Type B pancreatic cell (in vitro differentiated cells): ENCODE results near the gene SBK3. TPM values are rescaled to one million over a fixed set of nuclear protein-coding genes. Genes with fewer than 3 reads are reported as not detected.
A peak's percentile ranks its signal among the peaks of the same experiment; 100 is the strongest.

Experiments used
- DNase-seq: peaks from one replicate; pipeline ENCODE4 v3.0.0; 2021; ENCODE audit warnings: mixed read lengths; ENCODE audit not compliant: unreplicated experiment; ENCODE audit errors: extremely low spot score
- H3K27ac Mint-ChIP-seq: 2 replicates; pipeline ENCODE4 v1.8.0; 2021; ENCODE audit warnings: mild to moderate bottlenecking, mixed read lengths
- H3K27me3 Mint-ChIP-seq: 2 replicates; pipeline ENCODE4 v1.8.0; 2021; ENCODE audit warnings: mixed read lengths
- H3K36me3 Mint-ChIP-seq: 2 replicates; pipeline ENCODE4 v1.8.0; 2021; ENCODE audit warnings: mixed read lengths
- H3K4me1 Mint-ChIP-seq: one replicate; pipeline ENCODE4 v1.8.0; 2021; ENCODE audit warnings: mixed read lengths; ENCODE audit not compliant: unreplicated experiment
- H3K4me3 Mint-ChIP-seq: 2 replicates; pipeline ENCODE4 v1.8.0; 2021; ENCODE audit warnings: mild to moderate bottlenecking, mixed read lengths
- H3K9me3 Mint-ChIP-seq: 2 replicates; pipeline ENCODE4 v1.8.0; 2021; ENCODE audit warnings: mixed read lengths
- total RNA-seq: library from RNA; stranded (reverse); gene quantifications from 2 replicates; pipeline ENCODE4 v1.2.1, GENCODE V29; 2021; ENCODE audit warnings: low replicate concordance
- TF ChIP-seq, protein P1 (sequence below): fragments of 200-600 bp; sonication (generic); conservative IDR thresholded peaks from 2 replicates; pipeline ENCODE4 v1.5.0; 2021; ENCODE audit warnings: antibody characterized with exemption, mild to moderate bottlenecking

The SBK3 gene
- total RNA-seq, 1 donor from 2014 or later, result 0.24 TPM

DNA sequence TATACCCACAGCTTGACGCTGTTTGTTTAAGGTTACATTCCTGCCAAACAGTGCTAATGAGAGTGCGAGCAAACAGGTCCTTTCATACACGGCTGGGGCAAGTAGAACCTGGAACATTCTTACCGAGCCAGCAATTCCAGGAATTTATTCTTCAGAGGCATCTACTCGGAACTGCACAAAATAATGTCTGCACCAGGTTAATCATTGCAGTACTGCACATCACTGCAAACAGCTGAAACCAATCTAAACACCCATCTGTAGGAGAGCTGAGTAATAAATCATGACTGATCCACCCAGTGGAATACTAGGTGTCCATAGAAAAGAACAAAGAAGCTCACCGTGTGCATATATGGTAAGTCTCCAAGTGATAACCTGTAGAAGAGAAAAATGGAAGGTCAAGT, 36.5 kb upstream of the SBK3 start:
- Mint-ChIP-seq H3K9me3 (no peaks in the 10 kb centered on the region), H3K36me3 (peaks cover 10% of the 10 kb centered on the region), H3K27ac (peak overlapping the region; percentile 82), H3K27me3 (no peaks in the 10 kb centered on the region), H3K4me1 (peaks cover 31% of the 10 kb centered on the region), H3K4me3 (peak overlapping the region; percentile 94)
- DNase-seq, result no peak
- TF ChIP-seq, protein P1, sequence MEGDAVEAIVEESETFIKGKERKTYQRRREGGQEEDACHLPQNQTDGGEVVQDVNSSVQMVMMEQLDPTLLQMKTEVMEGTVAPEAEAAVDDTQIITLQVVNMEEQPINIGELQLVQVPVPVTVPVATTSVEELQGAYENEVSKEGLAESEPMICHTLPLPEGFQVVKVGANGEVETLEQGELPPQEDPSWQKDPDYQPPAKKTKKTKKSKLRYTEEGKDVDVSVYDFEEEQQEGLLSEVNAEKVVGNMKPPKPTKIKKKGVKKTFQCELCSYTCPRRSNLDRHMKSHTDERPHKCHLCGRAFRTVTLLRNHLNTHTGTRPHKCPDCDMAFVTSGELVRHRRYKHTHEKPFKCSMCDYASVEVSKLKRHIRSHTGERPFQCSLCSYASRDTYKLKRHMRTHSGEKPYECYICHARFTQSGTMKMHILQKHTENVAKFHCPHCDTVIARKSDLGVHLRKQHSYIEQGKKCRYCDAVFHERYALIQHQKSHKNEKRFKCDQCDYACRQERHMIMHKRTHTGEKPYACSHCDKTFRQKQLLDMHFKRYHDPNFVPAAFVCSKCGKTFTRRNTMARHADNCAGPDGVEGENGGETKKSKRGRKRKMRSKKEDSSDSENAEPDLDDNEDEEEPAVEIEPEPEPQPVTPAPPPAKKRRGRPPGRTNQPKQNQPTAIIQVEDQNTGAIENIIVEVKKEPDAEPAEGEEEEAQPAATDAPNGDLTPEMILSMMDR, result no peak

DNA sequence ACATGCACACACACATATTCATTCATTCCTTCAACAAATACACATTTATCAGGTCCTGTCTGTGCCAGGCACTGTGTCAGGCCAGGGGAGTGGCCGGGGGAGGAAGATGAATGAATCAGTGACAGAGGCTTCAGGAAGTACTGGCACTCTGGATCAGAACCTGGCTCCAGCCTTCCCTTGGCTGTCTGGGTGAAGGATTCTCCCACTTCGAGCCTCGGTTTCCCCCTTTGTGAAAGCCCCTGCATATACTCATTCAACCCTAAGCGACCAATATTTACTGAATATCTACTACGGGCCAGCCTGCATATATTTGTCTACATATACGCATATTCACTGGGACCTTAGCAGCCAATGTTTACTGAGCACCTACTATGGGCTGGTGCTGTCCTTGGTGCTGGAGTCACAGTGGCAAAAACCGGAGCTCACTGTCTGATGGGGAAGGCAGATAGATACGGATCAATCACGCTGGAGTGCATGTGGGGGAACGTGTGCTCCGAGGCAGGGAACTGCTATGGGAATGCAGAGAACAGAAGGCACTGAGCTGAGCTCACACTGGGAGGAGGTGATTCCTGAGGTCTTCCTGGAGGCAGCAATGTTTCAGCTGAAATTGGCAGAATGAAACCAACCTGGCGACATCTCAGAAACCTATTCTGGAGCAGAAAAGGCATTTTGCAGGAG, 35.9 kb upstream of the SBK3 start:
- Mint-ChIP-seq H3K36me3 (peaks cover 12% of the 10 kb centered on the region), H3K27ac (peak overlapping the region; percentile 82), H3K4me1 (peaks cover 33% of the 10 kb centered on the region), H3K27me3 (no peaks in the 10 kb centered on the region), H3K4me3 (peak overlapping the region; percentile 94), H3K9me3 (no peaks in the 10 kb centered on the region)
- TF ChIP-seq, protein P1, result no peak
- no peak for DNase-seq

DNA sequence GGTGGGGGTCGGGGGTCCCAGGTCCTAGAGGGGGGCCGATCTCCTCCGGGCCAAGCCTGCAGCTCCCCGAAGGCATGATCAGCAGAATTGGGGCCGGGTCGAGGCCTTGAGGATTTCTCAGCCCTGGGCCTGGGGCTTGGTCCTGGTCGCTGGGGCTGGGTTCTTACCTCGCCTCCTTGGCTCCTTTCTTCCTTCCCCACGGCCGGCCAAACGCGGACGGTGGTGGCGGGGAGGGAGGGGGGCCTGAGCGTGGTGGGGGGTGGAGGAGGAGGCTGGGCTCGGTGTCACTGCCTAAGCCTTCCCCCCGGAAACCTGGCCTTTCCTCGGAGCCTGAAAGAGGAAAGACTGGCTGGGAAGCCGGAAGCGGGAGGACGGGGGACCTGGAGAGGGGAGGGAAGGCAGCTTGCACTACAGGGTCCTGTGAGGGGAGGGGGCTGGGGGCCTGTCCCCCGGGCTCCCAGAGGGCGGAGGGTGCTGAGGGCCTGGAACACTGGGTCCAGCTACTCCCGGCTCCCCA, 35.3 kb upstream of the SBK3 start, which contains the start of gene ZNF579:
TSS of gene ZNF579 (minus strand) at position 221 of the 517 bp plus-strand sequence. CDS start 1,209 bp downstream, outside the sequence.
- peak within 1 kb of the TSS; percentile 83 for H3K27ac Mint-ChIP-seq
- no peaks in the 10 kb centered on the region for H3K9me3 Mint-ChIP-seq
- peaks cover 28% of the 10 kb centered on the region for H3K4me1 Mint-ChIP-seq
- peak; percentile 91 for DNase-seq
- TF ChIP-seq, protein P1, result no peak
- no peaks in the 10 kb centered on the region for H3K27me3 Mint-ChIP-seq
- peaks cover 12% of the 10 kb centered on the region for H3K36me3 Mint-ChIP-seq
- peak within 1 kb of the TSS; percentile 94 for H3K4me3 Mint-ChIP-seq

DNA sequence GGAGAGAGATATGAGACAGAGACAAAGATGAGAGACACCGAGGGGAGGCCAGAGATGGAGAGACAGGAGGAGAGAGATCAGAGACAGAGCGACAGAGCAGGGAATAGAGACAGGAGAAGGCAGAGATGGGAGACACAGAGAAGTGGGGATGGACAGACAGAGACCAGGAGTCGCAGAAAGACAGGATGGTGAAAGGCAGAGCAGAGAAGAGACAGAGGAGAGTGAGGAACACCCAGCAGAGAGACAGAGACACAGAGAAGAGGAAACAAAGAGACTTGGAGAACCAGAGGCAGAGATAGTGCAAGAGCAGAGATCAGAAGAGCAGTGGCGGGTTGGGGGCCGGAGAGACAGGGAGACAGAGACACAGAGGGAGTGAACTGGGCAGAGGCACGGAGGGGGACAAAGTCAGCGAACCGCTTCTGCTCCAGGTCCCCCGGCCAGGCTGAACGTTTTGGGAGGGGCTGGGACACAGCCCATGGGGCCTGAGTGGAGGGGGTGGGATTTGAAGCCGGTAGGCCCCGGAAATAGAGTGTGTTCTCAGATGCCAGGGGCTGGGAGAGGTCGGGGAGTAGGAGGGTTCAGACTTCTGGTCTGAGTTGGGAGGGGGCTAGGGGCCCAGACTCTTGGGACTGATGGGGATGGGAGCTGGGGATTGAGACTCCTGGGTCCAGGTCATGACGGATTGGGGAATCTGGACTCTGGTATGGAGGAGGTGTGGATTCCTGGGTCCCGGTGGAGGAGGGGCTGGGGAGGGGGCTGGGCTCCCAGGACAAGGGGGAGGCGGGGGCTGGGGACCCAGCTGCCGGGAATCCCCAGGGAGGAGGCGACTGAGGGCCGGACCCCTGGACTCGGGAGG, 34.7 kb upstream of the SBK3 start:
- H3K36me3 Mint-ChIP-seq, result peaks cover 12% of the 10 kb centered on the region
- H3K27ac Mint-ChIP-seq, result peak overlapping the region; percentile 83
- H3K9me3 Mint-ChIP-seq, result no peaks in the 10 kb centered on the region
- H3K4me1 Mint-ChIP-seq, result peaks cover 22% of the 10 kb centered on the region
- TF ChIP-seq, protein P1, result no peak
- H3K4me3 Mint-ChIP-seq, result peak overlapping the region; percentile 94
- no peak for DNase-seq
- H3K27me3 Mint-ChIP-seq, result no peaks in the 10 kb centered on the region

DNA sequence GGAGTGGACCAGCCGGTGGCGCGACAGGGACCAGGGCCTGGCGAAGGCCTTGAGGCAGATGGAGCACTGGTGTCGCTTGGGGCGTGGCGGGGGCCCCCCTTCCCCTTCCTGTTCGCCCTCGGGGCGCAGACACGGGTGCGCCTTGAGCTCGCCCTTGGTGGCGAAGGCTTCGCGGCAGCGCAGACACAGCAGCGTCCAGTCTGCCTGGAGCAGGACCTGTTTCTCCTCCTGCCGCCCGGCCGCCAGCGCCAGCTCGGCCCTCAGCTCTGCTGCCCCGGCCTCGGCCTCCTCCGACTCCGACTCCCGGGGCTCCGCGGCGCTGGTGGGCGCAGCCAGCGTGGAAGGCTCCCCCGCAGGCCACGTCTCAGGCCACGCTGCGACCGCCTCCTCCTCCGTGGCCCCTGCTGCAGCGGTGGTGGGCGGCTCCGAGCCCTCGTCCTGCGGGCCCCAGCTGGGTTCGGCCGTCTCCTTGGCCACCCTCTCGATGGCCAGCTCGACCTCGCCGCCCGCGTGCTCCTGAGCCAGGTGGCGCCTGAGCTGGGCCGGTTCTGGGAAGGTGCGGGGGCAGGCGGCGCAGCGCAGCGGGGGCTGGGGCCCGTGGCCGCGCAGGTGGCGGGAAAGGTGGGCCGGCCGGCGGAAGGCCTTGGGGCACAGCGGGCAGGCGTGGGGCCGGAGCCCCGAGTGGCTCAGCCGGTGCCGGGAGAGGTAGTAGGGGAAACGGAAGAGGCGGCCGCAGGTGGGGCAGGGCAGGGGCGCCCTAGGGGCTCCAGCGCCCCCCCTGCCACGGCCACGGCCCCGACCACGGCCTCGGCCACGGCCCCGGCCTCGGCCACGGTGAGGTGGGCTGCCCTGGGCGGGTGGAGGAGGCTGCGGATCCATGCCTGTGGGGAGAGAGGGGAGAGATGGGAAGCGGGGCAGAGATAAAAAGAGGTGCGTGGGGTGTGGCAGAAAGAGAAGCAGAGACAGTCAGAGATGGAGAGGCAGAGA, 33.7 kb upstream of the SBK3 start:
- TF ChIP-seq, protein P1, result no peak
- H3K36me3 Mint-ChIP-seq, result peaks cover 12% of the 10 kb centered on the region
- peak overlapping the region; percentile 94 for H3K4me3 Mint-ChIP-seq
- no peak for DNase-seq
- no peaks in the 10 kb centered on the region for H3K9me3 Mint-ChIP-seq
- H3K4me1 Mint-ChIP-seq, result peaks cover 22% of the 10 kb centered on the region
- H3K27me3 Mint-ChIP-seq, result no peaks in the 10 kb centered on the region
- H3K27ac Mint-ChIP-seq, result peak overlapping the region; percentile 83
